ENCODE data around the gene B3GNT2.
"Not testable (repeated sequence)": the region's sequence is repeated elsewhere in the genome, so short reads cannot be mapped to it uniquely, and the experiment has no call there.

Gene B3GNT2

GRCh38 chr2:62240546-62240945 lies 44.6 kb downstream of the B3GNT2 start:
- no peak for DNase-seq

GRCh38 chr2:62243983-62244382 lies 48.1 kb downstream of the B3GNT2 start:
- DNase-seq, result no peak

DNA sequence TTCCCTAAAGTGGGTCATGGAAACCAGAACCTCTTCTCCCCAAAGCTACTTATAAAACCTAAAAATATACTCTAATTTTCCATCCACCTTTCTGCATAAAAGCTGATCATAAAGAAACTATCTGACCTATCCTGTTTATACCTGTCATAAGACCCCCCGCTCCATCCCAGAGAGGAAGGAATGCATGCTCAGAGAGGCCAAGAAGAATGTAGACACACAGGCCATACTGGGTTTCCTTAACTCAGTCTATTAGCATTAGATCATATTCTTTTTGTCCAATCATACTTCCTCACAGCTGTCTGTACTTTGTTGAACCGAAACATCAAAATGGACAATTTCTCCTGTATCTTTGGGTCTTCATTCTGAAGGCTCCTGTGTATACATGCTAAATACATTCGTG lies 52.3 kb downstream of the B3GNT2 start:
- DNase-seq, result no peak

DNA sequence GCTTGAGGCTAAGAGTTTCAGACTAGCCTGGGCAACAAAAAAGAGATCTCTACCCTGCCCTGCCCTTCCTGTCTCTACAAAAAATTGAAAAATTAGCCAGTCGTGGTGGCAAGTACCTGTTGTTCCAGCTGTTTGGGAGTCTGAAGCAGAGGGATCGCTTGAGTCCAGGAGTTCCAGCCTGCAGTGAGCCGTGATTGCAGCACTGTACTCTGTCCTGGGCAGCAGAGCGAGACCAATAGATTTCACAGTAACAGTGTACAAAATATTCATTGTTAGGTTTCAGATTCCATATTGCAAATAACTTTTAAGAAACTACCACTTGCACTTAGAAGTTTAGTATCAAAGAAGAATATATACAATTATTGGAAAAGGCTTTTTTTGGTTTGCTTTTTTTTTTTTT lies 54.3 kb downstream of the B3GNT2 start:
- DNase-seq, result no peak

DNA sequence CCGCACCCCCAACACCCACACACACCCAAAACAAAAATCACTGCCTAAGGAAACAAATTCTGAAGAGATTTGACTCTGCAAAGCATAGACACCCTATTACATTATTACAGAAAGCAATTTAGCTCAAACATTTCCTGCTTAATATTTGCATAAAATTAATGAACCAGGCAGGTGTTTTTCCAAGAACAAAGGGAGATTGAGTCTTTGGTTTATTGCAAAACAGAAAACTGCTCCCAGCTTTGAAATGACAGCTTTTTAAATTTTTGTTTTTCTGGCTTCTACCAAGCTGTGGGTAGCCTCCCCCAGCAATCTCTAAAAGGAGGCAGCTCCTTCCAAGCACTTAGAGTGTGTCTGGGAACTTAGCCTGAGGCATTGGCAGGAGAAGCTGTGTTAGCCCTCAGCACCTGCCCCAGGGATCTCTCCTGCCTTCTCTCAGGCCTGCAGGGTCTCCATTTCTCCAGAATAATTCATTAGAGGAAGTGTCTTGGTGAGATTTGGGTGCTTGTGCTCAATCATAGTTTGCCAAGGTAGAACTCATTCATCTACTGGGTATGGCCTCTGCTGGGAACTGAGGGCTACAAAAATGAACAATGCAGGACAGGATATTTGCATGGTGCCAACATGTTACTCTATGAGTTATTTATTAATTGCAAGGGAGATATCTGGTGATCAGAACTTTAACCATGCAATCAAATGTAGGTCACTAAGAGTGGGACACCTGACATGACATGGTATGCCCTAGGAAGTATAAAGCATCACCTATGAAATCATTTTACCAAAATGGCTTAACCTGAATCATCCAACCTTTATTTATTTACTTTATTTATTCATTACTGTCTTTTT lies 58.7 kb downstream of the B3GNT2 start:
- no peak for DNase-seq

DNA sequence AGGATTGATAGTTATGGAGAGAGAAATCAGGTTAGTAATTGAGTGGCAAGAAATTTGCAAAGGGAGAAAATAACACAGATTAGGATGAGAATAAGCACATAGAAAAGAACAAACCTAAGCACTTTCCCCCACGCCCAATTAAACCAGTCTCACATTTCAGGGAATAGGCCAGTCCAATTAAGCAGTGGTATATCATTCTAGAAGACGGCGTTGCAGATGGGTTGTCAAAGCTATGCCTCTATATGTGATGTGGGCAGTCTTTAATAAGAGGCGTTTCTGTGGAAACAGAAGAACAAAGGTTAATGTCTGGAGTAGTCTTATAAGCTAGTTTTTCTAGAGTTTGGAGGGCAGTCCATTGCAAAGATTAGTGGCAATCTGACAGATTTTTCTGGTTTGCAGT lies 61.6 kb downstream of the B3GNT2 start:
- no peak for DNase-seq

DNA sequence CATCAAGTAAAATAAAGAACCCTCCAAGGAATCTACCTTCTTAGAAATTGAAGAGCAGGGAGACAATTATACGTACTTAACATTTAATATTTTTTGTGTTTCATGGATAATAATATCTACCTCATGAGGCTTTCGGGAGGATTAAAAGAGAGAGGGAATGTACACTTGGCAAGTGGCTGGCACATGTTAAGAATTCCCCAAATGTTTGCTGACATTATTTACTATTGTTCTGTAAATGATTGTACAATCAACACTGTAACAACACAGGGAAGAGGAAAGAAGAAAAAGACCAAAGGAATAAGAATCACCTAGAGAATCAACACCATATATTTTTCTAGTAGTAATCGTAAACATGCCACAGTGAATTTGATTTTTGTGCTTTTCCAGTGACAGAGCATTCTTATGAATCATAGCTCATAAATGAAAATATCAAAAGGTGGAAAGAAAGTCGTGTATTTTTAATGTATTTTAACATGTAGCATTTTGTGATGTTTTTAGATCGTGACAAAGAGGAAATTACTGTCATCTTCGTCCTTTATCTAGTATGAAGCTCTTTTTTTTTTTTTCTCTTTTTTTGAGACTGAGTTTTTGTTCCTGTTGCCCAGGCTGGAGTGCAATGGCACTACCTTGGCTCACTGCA lies 67.3 kb downstream of the B3GNT2 start:
- no peak for DNase-seq

- DNase-seq, result no peak
These were observed 68.3 kb downstream of the B3GNT2 start for GRCh38 chr2:62264186-62264585.

DNA sequence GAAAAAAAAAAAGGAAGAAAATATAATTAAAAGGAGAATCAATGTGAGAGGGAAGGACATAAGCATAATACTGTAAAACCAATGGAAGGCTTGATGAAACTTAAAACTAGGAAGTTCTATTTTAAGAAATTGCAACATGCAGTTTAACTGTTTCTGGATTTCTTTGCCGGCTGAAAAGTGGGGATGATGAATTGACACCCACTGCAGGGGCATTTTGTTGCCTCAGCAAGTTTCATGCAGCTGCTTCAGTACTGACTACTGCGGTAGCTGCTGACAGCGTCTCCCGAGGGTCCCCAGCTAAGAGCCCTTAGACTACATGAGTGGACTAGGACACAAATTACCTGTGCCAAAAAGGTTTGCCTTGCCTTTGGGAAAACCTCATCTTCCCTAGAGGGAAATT lies 69.2 kb downstream of the B3GNT2 start:
- DNase-seq, result no peak

GRCh38 chr2:62266433-62267038 lies 70.6 kb downstream of the B3GNT2 start:
- DNase-seq, result no peak

- DNase-seq, result no peak
These were observed 71.8 kb downstream of the B3GNT2 start for GRCh38 chr2:62267696-62268095.

DNA sequence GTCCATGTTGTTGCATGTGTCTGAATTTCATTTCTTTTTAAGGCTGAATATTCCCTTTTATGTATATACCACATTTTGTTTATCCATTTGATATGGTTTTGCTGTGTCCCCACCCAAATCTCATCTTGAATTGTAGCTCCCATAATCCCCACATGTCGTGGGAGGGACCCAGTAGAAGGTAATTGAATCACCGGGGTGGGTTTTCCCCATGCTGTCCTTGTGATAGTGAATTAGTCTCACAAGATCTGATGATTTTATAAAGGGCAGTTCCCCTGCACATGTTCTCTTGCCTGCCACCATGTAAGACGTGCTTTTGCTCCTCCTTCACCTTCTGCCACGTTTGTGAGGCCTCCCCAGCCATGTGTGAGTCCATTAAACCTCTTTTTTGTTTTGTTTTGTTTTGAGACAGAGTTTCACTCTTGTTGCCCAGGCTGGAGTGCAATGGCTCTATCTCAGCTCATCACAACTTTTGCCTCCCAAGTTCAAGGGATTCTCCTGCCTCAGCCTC lies 72.8 kb downstream of the B3GNT2 start:
- DNase-seq, result not testable (repeated sequence)

DNA sequence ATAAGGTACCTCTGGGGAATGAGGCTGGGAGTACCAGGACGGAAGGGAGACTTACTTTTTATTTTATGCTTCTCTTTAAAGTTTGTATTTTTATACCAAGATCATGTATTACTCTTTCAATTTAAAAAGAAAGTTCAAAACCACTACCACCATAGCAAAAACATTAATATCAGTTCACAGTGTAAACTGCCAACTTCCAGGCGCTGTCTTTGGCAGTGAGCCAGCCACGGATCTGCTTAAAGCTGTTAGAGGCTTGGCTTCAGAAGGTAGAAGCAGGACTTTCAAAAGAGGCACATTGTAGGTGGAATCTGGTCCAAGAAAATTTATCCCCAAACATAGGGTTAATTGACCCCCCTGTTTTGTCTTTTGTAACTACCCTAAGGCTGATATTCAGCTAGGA lies 74.8 kb downstream of the B3GNT2 start:
- DNase-seq, result peak; percentile 19
